OCI-LY3 (cell line): ENCODE measurements around the gene ANO4.
"Not testable (repeated sequence)": the region's sequence is repeated elsewhere in the genome, so short reads cannot be mapped to it uniquely, and the experiment has no call there.

Experiments
- CTCF ChIP-seq: fragments of 200-600, 300-600 bp; sonication (generic); IDR thresholded peaks from 2 replicates; pipeline ENCODE4 v1.5.1; 2014; ENCODE audit warnings: antibody characterized with exemption, low read length, low read depth
- EZH2phosphoT487 ChIP-seq: fragments of 200-600 bp; shearing (Covaris generic); IDR thresholded peaks from 2 replicates; pipeline ENCODE4 v1.6.1; 2018; ENCODE audit warnings: antibody characterized with exemption, mixed run types, low read depth

GRCh38 chr12:101062508-101062907 lies 267.9 kb downstream of the ANO4 start:
- not testable (repeated sequence) for TF ChIP-seq CTCF, EZH2phosphoT487
